HT-29 (cell line): ENCODE measurements around the gene ZNF227. TPM values are rescaled to one million over a fixed set of nuclear protein-coding genes. Genes with fewer than 3 reads are reported as not detected.
"Not testable (repeated sequence)": the region's sequence is repeated elsewhere in the genome, so short reads cannot be mapped to it uniquely, and the experiment has no call there.

ENCODE experiments used
- DNase-seq: peaks from one replicate; pipeline ENCODE4 v3.0.0-alpha.2; 2015; ENCODE audit warnings: low spot score
- total RNA-seq: library from RNA; depleted of rRNA; stranded (reverse); fragments of >200 nt; shearing (Covaris generic); gene quantifications from 2 replicates; pipeline ENCODE4 v1.2.3, GENCODE V29; 2014; rRNA removed

ZNF227 gene
- total RNA-seq, 1 experiment from 2014 or later, result 10.7 TPM

GRCh38 chr19:44236384-44236783, 24.1 kb downstream of the ZNF227 start:
- DNase-seq, result no peak

GRCh38 chr19:44252332-44252731, 40.0 kb downstream of the ZNF227 start:
- DNase-seq, result not testable (repeated sequence)

GRCh38 chr19:44253392-44253791, 41.1 kb downstream of the ZNF227 start:
- DNase-seq, result not testable (repeated sequence)

GRCh38 chr19:44254496-44254895, 42.2 kb downstream of the ZNF227 start:
- no peak for DNase-seq

GRCh38 chr19:44255705-44256411, 43.5 kb downstream of the ZNF227 start:
- no peak for DNase-seq

GRCh38 chr19:44258136-44258535, 45.8 kb downstream of the ZNF227 start:
- DNase-seq, result no peak

GRCh38 chr19:44258835-44259413, 46.6 kb downstream of the ZNF227 start:
- DNase-seq, result no peak

- no peak for DNase-seq
These were observed 48.0 kb downstream of the ZNF227 start for GRCh38 chr19:44260343-44260681.

GRCh38 chr19:44260695-44261446, 48.5 kb downstream of the ZNF227 start:
- DNase-seq, result no peak

GRCh38 chr19:44277331-44277730, 65.0 kb downstream of the ZNF227 start:
- DNase-seq, result no peak

GRCh38 chr19:44278181-44278690, 65.9 kb downstream of the ZNF227 start:
- DNase-seq, result no peak

- DNase-seq, result no peak
These were observed 68.6 kb downstream of the ZNF227 start for GRCh38 chr19:44280916-44281315.

GRCh38 chr19:44282846-44283245, 70.5 kb downstream of the ZNF227 start:
- DNase-seq, result no peak

GRCh38 chr19:44284968-44285367, 72.6 kb downstream of the ZNF227 start:
- no peak for DNase-seq

Other genes with a start within 250 kb of the ZNF227 start
- 3.2 and 5.7 TPM in 2 replicates for gene ZNF155, start 228.3 kb upstream of the ZNF227 start, total RNA-seq
- gene ZNF230, start 209.6 kb upstream of the ZNF227 start, total RNA-seq, result 0.53 and 1.8 TPM in 2 replicates
- 1.8 and 2.0 TPM in 2 replicates for gene ZNF222, start 187.2 kb upstream of the ZNF227 start, total RNA-seq
- gene ZNF223, start 160.5 kb upstream of the ZNF227 start, total RNA-seq, result 2.3 and 2.7 TPM in 2 replicates
- 0.38 and 0.63 TPM in 2 replicates for gene ZNF284, start 140.4 kb upstream of the ZNF227 start, total RNA-seq
- 9.7 and 17.3 TPM in 2 replicates for gene ZNF224, start 118.2 kb upstream of the ZNF227 start, total RNA-seq
- 0.44 and 0.64 TPM in 2 replicates for gene ZNF225, start 99.1 kb upstream of the ZNF227 start, total RNA-seq
- 2.0 and 4.6 TPM in 2 replicates for gene ZNF234, start 71.0 kb upstream of the ZNF227 start, total RNA-seq
- gene ZNF226, start 47.4 kb upstream of the ZNF227 start, total RNA-seq, result 9.0 and 18.4 TPM in 2 replicates
- 0.31 and 0.94 TPM in 2 replicates for gene ZNF233, start 47.4 kb downstream of the ZNF227 start, total RNA-seq
- 1.0 and 2.7 TPM in 2 replicates for gene ZNF235, start 92.5 kb downstream of the ZNF227 start, total RNA-seq
- 0.61 and 0.78 TPM in 2 replicates for gene ZNF112, start 144.1 kb downstream of the ZNF227 start, total RNA-seq
- gene ZNF285, start 189.1 kb downstream of the ZNF227 start, total RNA-seq, result not detected in 2 replicates
- gene ZNF229, start 235.9 kb downstream of the ZNF227 start, total RNA-seq, result not detected in 2 replicates